ENCODE data around the gene SLC35E3.

GRCh38 chr12:68798882-68799234 is 52.9 kb downstream of the SLC35E3 start:
- TF ChIP-seq POLR2A (IDR thresholded peaks at IDR 0.05; ENCODE audit: low read depth, low read length) (no peak), TAF1 (IDR thresholded peaks at IDR 0.05; ENCODE audit: low read depth, low read length) (no peak)

Data from GM12891 (cell line).